ENCODE measurements around the gene ZMAT2. TPM values are rescaled to one million over a fixed set of nuclear protein-coding genes. Genes with fewer than 3 reads are reported as not detected.
A peak's percentile ranks its signal among the peaks of the same experiment; 100 is the strongest.
"Not testable (repeated sequence)": the region's sequence is repeated elsewhere in the genome, so short reads cannot be mapped to it uniquely, and the experiment has no call there.

ZMAT2 gene
- total RNA-seq, 4 donors from 2014 or later: 44.2 to 56.5 (median 51.9) TPM

DNA sequence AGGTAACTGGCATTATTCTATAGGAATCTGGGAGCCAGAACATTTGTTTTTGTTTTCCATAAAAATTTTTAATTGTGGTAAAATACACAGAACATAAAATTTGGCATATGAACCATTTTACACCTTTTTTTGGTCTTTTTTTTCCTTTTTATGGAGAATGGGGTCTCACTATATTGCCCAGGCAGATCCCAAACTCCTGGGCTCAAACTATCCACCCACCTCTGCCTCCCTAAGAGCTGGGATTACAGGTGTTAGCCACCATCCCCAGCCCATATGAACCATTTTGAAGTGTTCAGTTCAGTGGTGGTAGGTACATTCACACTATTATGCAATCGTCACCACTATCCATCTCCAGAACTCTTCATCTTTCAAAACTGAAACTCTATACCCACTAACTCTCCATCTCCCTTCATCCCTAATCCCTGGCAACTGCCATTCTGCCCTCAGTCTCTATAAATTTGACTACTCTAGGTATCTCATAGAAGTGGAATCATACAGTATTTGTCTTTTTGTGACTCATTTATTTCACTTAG is 13.4 kb downstream of the ZMAT2 start:
- Histone ChIP-seq H3K4me1 (peaks cover 0 to 7% of the 10 kb centered on the region in 2 donors), H3K27ac (no peak overlapping the region), H3K36me3 (no peaks in the 10 kb centered on the region), H3K4me3 (no peak overlapping the region), H3K9me3 (no peaks in the 10 kb centered on the region), H3K27me3 (no peaks in the 10 kb centered on the region)
- intact Hi-C loops (cut with DNase I; ENCODE audit: low total_unique reads) (loop anchor here (5.0 kb wide), 2 partner anchors 141 to 311 kb away; partner anchors contain the start of gene ANKHD1), in situ Hi-C loops (cut with MboI; ENCODE audit: low sequenced_read_pairs in 4 of 4) (loop anchor here in 1 of 4 donors (25.0 kb wide), 1 partner anchor 849 kb away; no protein-coding TSS in a partner anchor)
- ATAC-seq (no peak), DNase-seq (no peak)
- no peak for TF ChIP-seq POLR2A (IDR thresholded peaks at IDR 0.05)
- TF ChIP-seq, protein P1, sequence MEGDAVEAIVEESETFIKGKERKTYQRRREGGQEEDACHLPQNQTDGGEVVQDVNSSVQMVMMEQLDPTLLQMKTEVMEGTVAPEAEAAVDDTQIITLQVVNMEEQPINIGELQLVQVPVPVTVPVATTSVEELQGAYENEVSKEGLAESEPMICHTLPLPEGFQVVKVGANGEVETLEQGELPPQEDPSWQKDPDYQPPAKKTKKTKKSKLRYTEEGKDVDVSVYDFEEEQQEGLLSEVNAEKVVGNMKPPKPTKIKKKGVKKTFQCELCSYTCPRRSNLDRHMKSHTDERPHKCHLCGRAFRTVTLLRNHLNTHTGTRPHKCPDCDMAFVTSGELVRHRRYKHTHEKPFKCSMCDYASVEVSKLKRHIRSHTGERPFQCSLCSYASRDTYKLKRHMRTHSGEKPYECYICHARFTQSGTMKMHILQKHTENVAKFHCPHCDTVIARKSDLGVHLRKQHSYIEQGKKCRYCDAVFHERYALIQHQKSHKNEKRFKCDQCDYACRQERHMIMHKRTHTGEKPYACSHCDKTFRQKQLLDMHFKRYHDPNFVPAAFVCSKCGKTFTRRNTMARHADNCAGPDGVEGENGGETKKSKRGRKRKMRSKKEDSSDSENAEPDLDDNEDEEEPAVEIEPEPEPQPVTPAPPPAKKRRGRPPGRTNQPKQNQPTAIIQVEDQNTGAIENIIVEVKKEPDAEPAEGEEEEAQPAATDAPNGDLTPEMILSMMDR (IDR thresholded peaks at IDR 0.05 in 4 of 5, conservative IDR thresholded peaks at IDR 0.05 in 1 of 5): no peak

GRCh38 chr5:140716238-140716637 is 16.0 kb downstream of the ZMAT2 start:
- in situ Hi-C loops (cut with MboI; ENCODE audit: low sequenced_read_pairs in 4 of 4): loop anchor here in 1 of 4 donors (25.0 kb wide), 1 partner anchor 846 kb away; no protein-coding TSS in a partner anchor
- H3K4me3 ChIP-seq; H3K27me3 ChIP-seq; H3K4me1 ChIP-seq; H3K27ac ChIP-seq; intact Hi-C loops (cut with DNase I; ENCODE audit: low total_unique reads); DNase-seq; ATAC-seq; H3K9me3 ChIP-seq; H3K36me3 ChIP-seq: not testable (repeated sequence)

- H3K36me3 ChIP-seq: no peaks in the 10 kb centered on the region
- DNase-seq (no peak), ATAC-seq (no peak)
- no peaks in the 10 kb centered on the region for H3K27me3 ChIP-seq
- no peak overlapping the region for H3K4me3 ChIP-seq
- no peaks in the 10 kb centered on the region for H3K9me3 ChIP-seq
- no peak overlapping the region for H3K27ac ChIP-seq
- in situ Hi-C loops (cut with MboI; ENCODE audit: low sequenced_read_pairs in 4 of 4) (loop anchor here in 1 of 4 donors (25.0 kb wide), 1 partner anchor 844 kb away; no protein-coding TSS in a partner anchor), intact Hi-C loops (cut with DNase I; ENCODE audit: low total_unique reads) (no loop called here)
- TF ChIP-seq POLR2A (IDR thresholded peaks at IDR 0.05): no peak
- TF ChIP-seq, protein P1 (IDR thresholded peaks at IDR 0.05 in 4 of 5, conservative IDR thresholded peaks at IDR 0.05 in 1 of 5): no peak
- H3K4me1 ChIP-seq: no peaks in the 10 kb centered on the region
These were observed 18.0 kb downstream of the ZMAT2 start for GRCh38 chr5:140718266-140718592.

DNA sequence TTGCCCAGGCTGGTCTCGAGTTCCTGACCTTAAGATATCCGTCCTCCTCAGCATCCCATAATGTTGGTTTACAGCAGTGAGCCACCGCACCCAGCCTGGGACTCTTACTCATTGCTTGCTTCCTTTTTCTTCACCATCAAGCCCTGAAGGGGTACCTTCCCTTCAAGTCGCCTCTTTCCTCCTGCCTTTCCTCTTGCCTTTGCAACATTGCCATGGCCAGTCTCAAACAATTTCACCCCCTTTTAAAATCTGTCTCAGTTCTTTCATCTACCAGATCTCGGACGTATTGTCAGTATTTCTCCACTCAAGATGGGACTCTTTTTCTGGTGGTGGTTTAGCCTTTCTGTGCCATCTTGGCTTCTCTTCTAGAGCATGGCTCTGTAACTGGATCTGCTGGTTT is 20.5 kb downstream of the ZMAT2 start:
- intact Hi-C loops (cut with DNase I; ENCODE audit: low total_unique reads); H3K9me3 ChIP-seq; H3K27ac ChIP-seq; H3K27me3 ChIP-seq; ATAC-seq; H3K36me3 ChIP-seq; H3K4me1 ChIP-seq; H3K4me3 ChIP-seq; DNase-seq: not testable (repeated sequence)
- in situ Hi-C loops (cut with MboI; ENCODE audit: low sequenced_read_pairs in 4 of 4): loop anchor here in 1 of 4 donors (25.0 kb wide), 1 partner anchor 842 kb away; no protein-coding TSS in a partner anchor

- H3K4me3 ChIP-seq; H3K36me3 ChIP-seq; ATAC-seq; H3K4me1 ChIP-seq; H3K27ac ChIP-seq; H3K9me3 ChIP-seq; H3K27me3 ChIP-seq; intact Hi-C loops (cut with DNase I; ENCODE audit: low total_unique reads); DNase-seq: not testable (repeated sequence)
- in situ Hi-C loops (cut with MboI; ENCODE audit: low sequenced_read_pairs in 4 of 4): loop anchor here in 1 of 4 donors (25.0 kb wide), 1 partner anchor 841 kb away; no protein-coding TSS in a partner anchor
These were observed 21.1 kb downstream of the ZMAT2 start for GRCh38 chr5:140721395-140721794.

- Histone ChIP-seq H3K27me3 (peaks cover 0 to 7% (median 3%) of the 10 kb centered on the region in 3 donors), H3K27ac (no peak overlapping the region), H3K4me3 (peak overlapping the region in 1 of 4 donors; percentile 14), H3K9me3 (no peaks in the 10 kb centered on the region), H3K4me1 (no peaks in the 10 kb centered on the region), H3K36me3 (no peaks in the 10 kb centered on the region)
- intact Hi-C loops (cut with DNase I; ENCODE audit: low total_unique reads) (no loop called here), in situ Hi-C loops (cut with MboI; ENCODE audit: low sequenced_read_pairs in 4 of 4) (no loop called here)
- peak in 1 of 2 donors; percentile 36 for ATAC-seq
- TF ChIP-seq, protein P1 (IDR thresholded peaks at IDR 0.05 in 4 of 5, conservative IDR thresholded peaks at IDR 0.05 in 1 of 5): no peak
- TF ChIP-seq POLR2A (IDR thresholded peaks at IDR 0.05): no peak
- no peak for DNase-seq
These were observed 25.7 kb downstream of the ZMAT2 start for GRCh38 chr5:140725799-140726471.
